Measurements from ENCODE around the gene CORO7.

- TF ChIP-seq CTCF (IDR thresholded peaks at IDR 0.05) (no peak), EZH2 (IDR thresholded peaks at IDR 0.05; ENCODE audit: borderline replicate concordance, insufficient read depth, low read depth, low read length, poor library complexity, severe bottlenecking) (no peak)
Measured at GRCh38 chr16:4362476-4363135, 53.8 kb downstream of the CORO7 start.
